Measurements from ENCODE around the gene RTN4IP1. TPM values are rescaled to one million over a fixed set of nuclear protein-coding genes. Genes with fewer than 3 reads are reported as not detected.
A peak's percentile ranks its signal among the peaks of the same experiment; 100 is the strongest.
"Not testable (repeated sequence)": the region's sequence is repeated elsewhere in the genome, so short reads cannot be mapped to it uniquely, and the experiment has no call there.

The RTN4IP1 gene
- total RNA-seq, 2 donors from 2014 or later: 4.5 to 4.9 TPM

DNA sequence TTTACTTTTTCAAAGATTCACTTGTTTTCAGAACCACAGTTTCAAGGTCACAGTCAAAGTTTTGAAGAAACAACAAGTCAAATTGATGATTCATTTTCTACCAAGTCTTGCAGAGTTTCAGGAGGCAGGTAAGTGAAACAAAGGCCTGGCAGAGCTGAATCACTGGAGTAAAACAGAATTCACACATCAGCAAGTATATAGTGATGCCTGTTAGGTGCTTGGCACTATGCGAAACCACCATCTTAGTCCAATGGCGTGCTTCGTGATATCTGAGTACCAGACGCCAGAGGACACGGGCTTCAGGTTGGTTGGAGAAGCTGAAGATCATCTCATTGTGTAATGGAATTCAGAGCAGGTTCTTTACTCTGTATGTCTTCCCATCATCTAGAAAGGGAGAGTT, 75.9 kb downstream of the RTN4IP1 start:
- 95% methylated on average over 5 of the region's 5 CpGs for WGBS
- intact Hi-C loops (cut with DNase I): no loop called here
- Histone ChIP-seq H3K36me3 (no peaks in the 10 kb centered on the region), H3K27me3 (replicated peaks; ENCODE audit: insufficient read depth) (no peaks in the 10 kb centered on the region), H3K4me1 (replicated peaks) (no peaks in the 10 kb centered on the region), H3K4me3 (no peak overlapping the region), H3K27ac (no peak overlapping the region), H3K9me3 (no peaks in the 10 kb centered on the region)
- TF ChIP-seq, protein P1, sequence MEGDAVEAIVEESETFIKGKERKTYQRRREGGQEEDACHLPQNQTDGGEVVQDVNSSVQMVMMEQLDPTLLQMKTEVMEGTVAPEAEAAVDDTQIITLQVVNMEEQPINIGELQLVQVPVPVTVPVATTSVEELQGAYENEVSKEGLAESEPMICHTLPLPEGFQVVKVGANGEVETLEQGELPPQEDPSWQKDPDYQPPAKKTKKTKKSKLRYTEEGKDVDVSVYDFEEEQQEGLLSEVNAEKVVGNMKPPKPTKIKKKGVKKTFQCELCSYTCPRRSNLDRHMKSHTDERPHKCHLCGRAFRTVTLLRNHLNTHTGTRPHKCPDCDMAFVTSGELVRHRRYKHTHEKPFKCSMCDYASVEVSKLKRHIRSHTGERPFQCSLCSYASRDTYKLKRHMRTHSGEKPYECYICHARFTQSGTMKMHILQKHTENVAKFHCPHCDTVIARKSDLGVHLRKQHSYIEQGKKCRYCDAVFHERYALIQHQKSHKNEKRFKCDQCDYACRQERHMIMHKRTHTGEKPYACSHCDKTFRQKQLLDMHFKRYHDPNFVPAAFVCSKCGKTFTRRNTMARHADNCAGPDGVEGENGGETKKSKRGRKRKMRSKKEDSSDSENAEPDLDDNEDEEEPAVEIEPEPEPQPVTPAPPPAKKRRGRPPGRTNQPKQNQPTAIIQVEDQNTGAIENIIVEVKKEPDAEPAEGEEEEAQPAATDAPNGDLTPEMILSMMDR (IDR thresholded peaks at IDR 0.05): no peak
- no peak for TF ChIP-seq POLR2AphosphoS5 (IDR thresholded peaks at IDR 0.05)
- no peak for TF ChIP-seq POLR2A (IDR thresholded peaks at IDR 0.05)
- no peak for DNase-seq (ENCODE audit: low spot score)

DNA sequence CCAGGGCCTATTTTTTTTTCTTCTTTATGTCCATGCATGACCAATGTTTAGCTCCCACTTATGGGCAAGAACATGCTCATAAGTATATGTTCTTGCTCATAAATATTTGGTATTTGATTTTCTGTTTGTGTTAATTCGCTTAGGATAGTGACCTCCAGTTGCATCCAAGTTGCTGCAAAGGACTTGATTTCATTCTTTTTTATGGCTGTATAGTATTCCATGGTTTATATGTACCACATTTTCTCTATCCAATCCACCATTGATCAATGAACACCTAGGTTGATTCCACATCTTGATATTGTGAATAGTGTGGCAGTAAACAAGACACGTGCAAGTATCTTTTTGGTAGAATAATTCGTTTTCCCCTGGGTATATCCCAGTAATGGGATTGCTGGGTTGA, 78.1 kb downstream of the RTN4IP1 start:
- H3K27me3 ChIP-seq (replicated peaks; ENCODE audit: insufficient read depth): no peaks in the 10 kb centered on the region
- H3K4me3 ChIP-seq: no peak overlapping the region
- intact Hi-C loops (cut with DNase I): no loop called here
- no peak for DNase-seq (ENCODE audit: low spot score)
- no peaks in the 10 kb centered on the region for H3K36me3 ChIP-seq
- no peak for TF ChIP-seq POLR2A (IDR thresholded peaks at IDR 0.05)
- TF ChIP-seq POLR2AphosphoS5 (IDR thresholded peaks at IDR 0.05): no peak
- TF ChIP-seq, protein P1 (IDR thresholded peaks at IDR 0.05): no peak
- no peaks in the 10 kb centered on the region for H3K9me3 ChIP-seq
- no peak overlapping the region for H3K27ac ChIP-seq
- 98% methylated on average over 3 of the region's 3 CpGs for WGBS
- peaks cover 8% of the 10 kb centered on the region for H3K4me1 ChIP-seq (replicated peaks)

DNA sequence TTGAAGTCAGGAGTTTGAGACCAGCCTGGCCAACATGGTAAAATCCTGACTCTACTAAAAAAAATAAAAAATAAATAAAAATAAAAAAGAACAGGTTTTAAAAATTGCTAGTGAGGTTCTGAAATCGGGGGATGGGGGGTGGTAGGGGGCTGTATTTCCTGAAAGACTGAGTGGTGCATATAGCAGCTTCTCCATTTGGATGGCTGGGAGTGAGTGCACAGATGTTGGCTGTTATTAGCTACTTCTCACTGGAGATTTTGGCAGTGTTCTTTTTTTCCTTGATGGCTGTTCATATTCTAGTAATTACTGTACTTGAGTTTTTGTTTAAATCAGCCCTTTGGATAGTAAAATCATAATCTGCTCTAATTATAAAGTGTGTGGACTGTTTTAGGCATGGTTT, 79.8 kb downstream of the RTN4IP1 start:
- no peak for DNase-seq (ENCODE audit: low spot score)
- no peaks in the 10 kb centered on the region for H3K27me3 ChIP-seq (replicated peaks; ENCODE audit: insufficient read depth)
- TF ChIP-seq, protein P1 (IDR thresholded peaks at IDR 0.05): no peak
- TF ChIP-seq POLR2AphosphoS5 (IDR thresholded peaks at IDR 0.05) (no peak), POLR2A (IDR thresholded peaks at IDR 0.05) (no peak)
- H3K4me1 ChIP-seq (replicated peaks): peaks cover 8% of the 10 kb centered on the region
- no peaks in the 10 kb centered on the region for H3K36me3 ChIP-seq
- intact Hi-C loops (cut with DNase I): no loop called here
- no peaks in the 10 kb centered on the region for H3K9me3 ChIP-seq
- no peak overlapping the region for H3K27ac ChIP-seq
- no peak overlapping the region for H3K4me3 ChIP-seq
- 84% methylated on average over 1 of the region's 1 CpG for WGBS

DNA sequence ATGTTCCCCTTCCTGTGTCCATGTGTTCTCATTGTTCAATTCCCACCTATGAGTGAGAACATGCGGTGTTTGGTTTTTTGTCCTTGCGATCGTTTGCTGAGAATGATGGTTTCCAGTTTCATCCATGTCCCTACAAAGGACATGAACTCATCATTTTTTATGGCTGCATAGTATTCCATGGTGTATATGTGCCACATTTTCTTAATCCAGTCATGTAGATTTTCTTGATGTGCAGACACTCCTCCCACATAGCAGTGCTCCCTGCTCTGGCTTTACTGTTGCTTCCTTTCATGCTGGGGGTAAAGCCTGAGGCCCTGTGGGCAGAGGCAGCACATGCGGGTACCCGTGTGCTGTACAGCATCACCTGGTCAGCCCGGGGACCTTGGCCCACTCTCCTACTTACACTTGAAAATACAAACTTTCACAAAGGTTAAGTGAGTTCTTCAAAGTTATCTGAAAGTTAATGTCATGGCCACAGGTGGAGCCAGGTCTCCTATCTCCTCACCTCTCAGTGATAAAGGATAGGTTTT, 80.3 kb downstream of the RTN4IP1 start:
- intact Hi-C loops (cut with DNase I); H3K36me3 ChIP-seq; H3K4me3 ChIP-seq; H3K27ac ChIP-seq; H3K27me3 ChIP-seq (replicated peaks; ENCODE audit: insufficient read depth); H3K4me1 ChIP-seq (replicated peaks); DNase-seq (ENCODE audit: low spot score); H3K9me3 ChIP-seq: not testable (repeated sequence)
- WGBS: 91% methylated on average over 6 of the region's 6 CpGs

DNA sequence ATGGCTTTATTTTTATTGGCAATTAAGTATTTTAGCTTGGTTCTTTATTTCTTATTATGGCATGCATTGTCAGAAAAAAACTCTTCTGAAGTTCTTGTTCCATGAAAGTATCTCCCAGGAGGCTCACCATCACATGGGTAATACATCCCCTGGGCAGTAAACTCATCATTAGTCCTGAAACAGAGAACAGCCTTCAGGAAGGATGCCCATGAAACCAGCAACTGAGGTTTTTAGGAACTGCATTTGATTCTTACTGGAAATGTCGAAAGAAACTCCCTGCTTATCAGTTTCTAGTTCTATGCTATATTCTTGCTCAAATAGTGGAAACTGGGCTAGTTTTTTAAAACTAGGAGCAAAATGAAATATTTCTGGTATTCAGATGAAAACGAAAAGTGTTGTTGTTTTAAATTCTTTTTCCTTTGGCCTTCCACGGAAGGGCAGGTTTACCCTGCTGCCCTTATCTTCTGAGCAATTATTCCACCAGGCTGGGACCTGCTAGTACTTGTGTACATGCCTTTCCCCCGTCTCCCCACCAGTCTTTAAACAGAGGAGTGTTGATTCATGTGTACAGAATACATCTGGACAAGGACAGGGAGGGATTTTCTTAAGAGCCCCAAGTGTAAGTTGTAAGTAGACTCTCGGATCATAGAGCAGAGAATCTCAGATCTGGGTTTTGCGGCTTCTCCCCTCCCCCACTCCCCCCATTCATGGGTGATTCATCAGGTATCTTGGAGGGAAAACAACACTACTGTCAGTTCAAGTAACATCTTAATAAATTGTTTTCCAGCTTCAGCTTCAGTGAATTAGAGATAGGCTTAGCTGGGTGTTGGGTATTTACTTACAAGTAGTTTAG, 81.5 kb downstream of the RTN4IP1 start:
- Histone ChIP-seq H3K9me3 (no peaks in the 10 kb centered on the region), H3K27ac (peak overlapping the region; percentile 25 to 49), H3K4me3 (no peak overlapping the region), H3K4me1 (replicated peaks) (peaks cover 8% of the 10 kb centered on the region), H3K27me3 (replicated peaks; ENCODE audit: insufficient read depth) (no peaks in the 10 kb centered on the region), H3K36me3 (no peaks in the 10 kb centered on the region)
- intact Hi-C loops (cut with DNase I): no loop called here
- WGBS: 32% methylated on average over 6 of the region's 6 CpGs
- DNase-seq (ENCODE audit: low spot score): peak; percentile 20
- no peak for TF ChIP-seq POLR2A (IDR thresholded peaks at IDR 0.05)
- peak; percentile 57 for TF ChIP-seq POLR2AphosphoS5 (IDR thresholded peaks at IDR 0.05)
- TF ChIP-seq, protein P1 (IDR thresholded peaks at IDR 0.05): no peak

All from prostate gland (tissue), 2 donors.